IPS DF 6.9 (cell line): Measurements from ENCODE around the gene TNFRSF6B.
A peak's percentile ranks its signal among the peaks of the same experiment; 100 is the strongest.

Experiments
- DNase-seq: peaks from one replicate; pipeline ENCODE4 v3.0.0-alpha.2; 2013; ENCODE audit warnings: low read depth, low spot score
- H3K27ac ChIP-seq: one replicate; pipeline ENCODE4 v1.5.1; 2013; ENCODE audit warnings: low read length, control low read depth
- H3K27me3 ChIP-seq: 2 replicates; pipeline ENCODE4 v1.6.1; 2013; ENCODE audit warnings: mild to moderate bottlenecking, low read length; ENCODE audit not compliant: control insufficient read depth, insufficient read depth
- H3K36me3 ChIP-seq: 2 replicates; pipeline ENCODE4 v1.6.1; 2013; ENCODE audit warnings: low read length; ENCODE audit not compliant: control insufficient read depth, insufficient read depth
- H3K4me1 ChIP-seq: 2 replicates; pipeline ENCODE4 v1.6.1; 2013; ENCODE audit warnings: low read length; ENCODE audit not compliant: control insufficient read depth, insufficient read depth
- H3K4me3 ChIP-seq: 2 replicates; pipeline ENCODE4 v1.5.1; 2013; ENCODE audit warnings: mild to moderate bottlenecking, low read length
- H3K9me3 ChIP-seq: 2 replicates; pipeline ENCODE4 v1.6.1; 2013; ENCODE audit warnings: low read length, inconsistent platforms; ENCODE audit not compliant: control insufficient read depth, insufficient read depth
- WGBS: extraction: QIAGEN DNeasy Blood & Tissue Kit; methylation state at CpG from one replicate; pipeline ENCODE4 v1.1.7; 2013; ENCODE audit warnings: mixed read lengths, missing lambda C conversion rate; ENCODE audit not compliant: insufficient read length, insufficient coverage; 5-methylcytosine and 5-hydroxymethylcytosine counted together

TNFRSF6B gene

DNA sequence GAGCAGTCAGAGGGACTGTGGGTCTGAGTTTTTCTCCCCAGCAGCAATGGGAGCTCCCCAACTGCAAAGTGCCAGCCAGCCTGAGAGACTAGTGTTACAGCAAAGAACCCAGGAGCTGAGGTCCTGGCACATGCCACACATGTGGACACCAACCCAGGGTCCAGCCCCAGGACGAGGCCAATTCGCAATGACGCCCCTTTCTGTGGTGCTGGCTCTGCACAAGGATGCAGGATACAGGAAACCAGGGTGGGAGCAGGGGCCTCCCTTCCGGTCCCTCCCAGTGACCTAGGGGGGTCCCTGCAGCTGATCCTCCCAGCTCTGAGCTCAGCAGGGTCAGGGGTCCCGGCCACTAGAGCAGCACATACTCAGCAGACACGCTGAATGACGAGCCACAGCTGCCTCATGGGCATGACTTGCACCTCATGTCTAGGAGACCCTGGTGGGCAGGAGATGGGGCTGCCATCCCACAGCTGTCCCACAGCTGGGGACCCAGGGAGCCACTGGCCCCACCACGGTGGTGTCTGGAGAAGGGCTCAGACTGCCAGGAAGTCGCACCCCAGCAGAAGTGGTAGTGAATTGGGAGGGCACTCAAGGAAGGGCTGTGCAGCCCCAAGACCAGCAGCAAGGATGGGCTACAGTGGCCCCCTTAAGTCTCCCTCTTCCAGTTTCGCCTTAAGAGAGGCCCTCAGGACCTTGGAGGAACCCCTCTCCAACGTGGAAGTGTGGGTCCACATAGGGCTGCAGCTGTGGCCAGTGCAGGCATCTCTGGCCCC lies 7.7 kb downstream of the TNFRSF6B start:
- Histone ChIP-seq H3K36me3 (peaks cover 11% of the 10 kb centered on the region; the same call in 1 of the 2 replicates), H3K27me3 (no peaks in the 10 kb centered on the region), H3K9me3 (no peaks in the 10 kb centered on the region), H3K4me3 (no peak overlapping the region), H3K4me1 (peaks cover 4% of the 10 kb centered on the region), H3K27ac (no peak overlapping the region)
- no peak for DNase-seq
- no CpG with 5 or more reads among the region's 11 CpGs for WGBS

DNA sequence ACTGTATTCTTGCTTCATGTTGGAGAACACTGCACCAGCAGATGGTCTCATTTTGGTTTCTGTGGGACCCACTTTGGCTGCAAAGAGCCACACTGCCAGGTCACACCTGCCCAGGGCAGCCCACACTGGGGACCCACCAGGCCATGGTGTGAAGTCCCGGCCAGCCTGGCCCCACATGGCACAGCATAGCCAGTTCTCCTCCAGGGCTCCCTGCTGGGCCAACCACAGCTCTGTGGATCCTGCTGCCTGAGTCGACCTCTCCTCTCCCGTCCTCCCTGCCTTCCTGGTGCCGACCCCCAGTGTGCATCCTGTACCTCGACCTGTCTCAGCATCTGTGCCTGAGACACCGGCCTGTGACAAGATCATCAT lies 8.3 kb downstream of the TNFRSF6B start:
- DNase-seq, result no peak
- peaks cover 4% of the 10 kb centered on the region for H3K4me1 ChIP-seq
- WGBS, result no CpG with 5 or more reads among the region's 6 CpGs
- H3K36me3 ChIP-seq, result peaks cover 11% of the 10 kb centered on the region; the same call in 1 of the 2 replicates
- H3K9me3 ChIP-seq, result no peaks in the 10 kb centered on the region
- no peak overlapping the region for H3K4me3 ChIP-seq
- H3K27ac ChIP-seq, result no peak overlapping the region
- H3K27me3 ChIP-seq, result no peaks in the 10 kb centered on the region

DNA sequence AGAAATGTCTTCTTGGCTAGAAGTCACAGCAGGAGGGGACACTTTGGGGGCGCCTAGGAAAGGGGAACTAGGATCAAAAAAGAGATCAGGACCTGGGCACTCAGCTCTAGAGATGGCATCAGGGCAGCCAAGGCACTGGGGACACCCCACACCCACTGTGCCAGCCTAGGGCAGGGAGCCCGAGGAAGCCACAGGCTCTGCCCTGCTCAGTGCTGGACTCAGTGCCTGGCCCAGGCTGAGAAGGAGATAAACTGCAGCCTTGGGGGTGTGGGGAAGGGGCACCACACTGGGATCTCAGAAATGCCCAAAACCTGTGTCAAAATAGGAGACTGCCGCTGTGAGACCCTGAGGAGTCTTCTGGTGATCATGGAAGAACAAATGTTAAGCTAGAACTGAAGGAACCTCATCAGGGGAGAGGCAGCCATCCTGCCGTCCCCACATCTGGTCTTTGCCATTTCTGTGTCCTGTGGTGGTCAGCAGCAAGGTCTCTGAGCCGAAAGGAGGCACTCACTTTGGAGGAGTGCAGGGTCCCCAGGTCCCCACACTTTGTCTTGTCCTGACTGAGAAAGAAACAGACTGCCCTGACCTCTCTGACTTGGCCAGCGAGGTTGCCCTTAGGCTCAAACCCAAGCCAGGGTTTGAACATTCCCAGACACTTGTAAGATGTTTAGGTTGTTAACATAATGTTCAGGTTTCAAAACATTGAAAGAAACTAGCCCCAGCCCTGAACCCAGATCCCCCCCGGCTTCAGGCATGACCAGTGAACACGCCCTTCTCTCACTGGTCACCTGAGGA lies 9.0 kb downstream of the TNFRSF6B start:
- no peak for DNase-seq
- peaks cover 4% of the 10 kb centered on the region for H3K4me1 ChIP-seq
- no peaks in the 10 kb centered on the region for H3K9me3 ChIP-seq
- H3K4me3 ChIP-seq, result no peak overlapping the region
- H3K27ac ChIP-seq, result no peak overlapping the region
- H3K36me3 ChIP-seq, result peaks cover 11% of the 10 kb centered on the region; the same call in 1 of the 2 replicates
- WGBS, result no CpG with 5 or more reads among the region's 8 CpGs
- no peaks in the 10 kb centered on the region for H3K27me3 ChIP-seq

GRCh38 chr20:63706027-63706695 lies 9.7 kb downstream of the TNFRSF6B start:
- no CpG with 5 or more reads among the region's 12 CpGs for WGBS
- Histone ChIP-seq H3K36me3 (peaks cover 11% of the 10 kb centered on the region; the same call in 1 of the 2 replicates), H3K9me3 (no peaks in the 10 kb centered on the region), H3K4me3 (no peak overlapping the region), H3K4me1 (peaks cover 4% of the 10 kb centered on the region), H3K27ac (no peak overlapping the region), H3K27me3 (no peaks in the 10 kb centered on the region)
- no peak for DNase-seq

DNA sequence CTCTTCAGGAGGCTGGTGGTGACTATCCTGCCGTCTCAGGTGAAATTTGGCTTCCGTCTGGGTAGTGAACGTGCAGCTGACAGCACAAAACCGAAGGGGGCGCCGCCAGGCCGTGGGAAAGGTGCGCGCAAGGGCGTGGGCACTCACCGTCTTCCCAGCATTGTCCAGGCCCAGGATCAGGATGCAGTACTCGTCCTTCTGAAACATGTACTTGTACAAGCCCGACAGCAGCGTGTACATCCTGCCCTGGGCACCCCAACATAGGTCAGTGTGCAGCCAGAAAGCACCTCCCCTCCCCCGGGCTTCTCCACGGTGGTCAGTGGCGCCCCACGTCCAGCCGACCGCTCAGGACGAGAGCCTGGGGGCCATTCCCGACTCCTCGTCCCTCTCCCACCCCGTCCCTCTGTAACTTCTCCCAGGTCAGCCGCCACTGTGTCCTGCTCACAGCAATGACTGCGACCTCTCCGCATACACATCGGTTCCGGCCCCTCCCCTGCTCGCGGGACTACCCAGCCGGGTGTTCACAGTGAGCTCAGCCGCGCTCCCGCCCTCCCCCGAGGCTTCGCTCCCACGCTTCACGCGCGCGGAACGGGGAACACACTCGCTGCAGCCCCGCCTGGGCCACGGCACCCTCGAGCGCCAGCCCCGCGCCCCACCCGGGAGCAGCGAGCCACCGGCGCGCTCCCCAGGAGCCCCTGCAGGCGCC lies 10.6 kb downstream of the TNFRSF6B start:
- Histone ChIP-seq H3K9me3 (no peaks in the 10 kb centered on the region), H3K36me3 (peaks cover 11% of the 10 kb centered on the region; the same call in 1 of the 2 replicates), H3K4me3 (peak overlapping the region; percentile 98), H3K27ac (no peak overlapping the region), H3K4me1 (peaks cover 2% of the 10 kb centered on the region; the same call in 1 of the 2 replicates), H3K27me3 (no peaks in the 10 kb centered on the region)
- WGBS, result no CpG with 5 or more reads among the region's 56 CpGs
- DNase-seq, result no peak

DNA sequence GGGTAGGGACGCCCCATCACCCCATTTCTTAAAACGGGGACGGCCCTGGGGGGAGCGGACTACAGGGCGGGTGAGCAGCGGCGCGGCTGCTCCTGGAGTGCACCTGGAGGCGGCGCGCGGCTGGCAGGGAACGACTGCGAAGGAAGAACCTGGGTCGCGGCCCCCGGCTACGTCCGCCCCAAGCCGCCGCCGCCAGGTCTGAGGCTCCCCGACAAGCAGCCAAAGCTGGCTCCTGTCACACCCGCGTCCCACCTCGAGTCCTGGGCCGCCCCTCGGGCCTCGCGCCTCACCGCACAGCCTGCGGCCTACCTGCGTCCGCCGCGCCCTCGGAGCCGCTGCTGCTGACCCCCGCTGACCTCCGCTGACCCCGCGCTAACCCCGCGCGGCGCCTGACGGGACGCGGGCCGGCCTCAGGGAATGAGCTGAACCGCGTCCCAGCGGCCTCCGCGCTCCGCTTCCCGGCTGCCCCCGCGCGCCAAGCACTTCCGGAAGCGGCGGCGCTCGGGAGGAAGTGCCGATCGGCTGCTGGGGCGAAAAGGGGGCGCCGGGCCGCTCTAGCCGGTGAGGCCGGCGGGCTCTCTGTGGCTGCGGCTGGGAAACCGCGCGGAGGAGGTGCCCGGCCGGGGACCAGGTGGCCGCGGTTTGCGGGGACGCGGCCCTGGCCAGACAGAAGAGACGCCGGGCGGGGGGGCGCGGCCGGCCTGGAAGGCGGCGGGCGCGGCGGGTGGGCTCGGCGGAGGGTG lies 11.3 kb downstream of the TNFRSF6B start, which contains the start of the genes ARFRP1 and ZGPAT:
ARFRP1 (minus strand) TSS at position 419 of the 743 bp plus-strand sequence. CDS start 885 bp downstream, outside the sequence.
ZGPAT (plus strand) TSS at position 482 of the 743 bp plus-strand sequence. CDS start 542 bp downstream, outside the sequence.
- H3K36me3 ChIP-seq, result peaks cover 11% of the 10 kb centered on the region; the same call in 1 of the 2 replicates
- peaks cover 2% of the 10 kb centered on the region; the same call in 1 of the 2 replicates for H3K4me1 ChIP-seq
- H3K27ac ChIP-seq, result no peak within 1 kb of the TSS
- DNase-seq, result peak; percentile 68
- WGBS, result no CpG with 5 or more reads among the region's 98 CpGs
- peak within 1 kb of the TSS; percentile 98 for H3K4me3 ChIP-seq
- H3K9me3 ChIP-seq, result no peaks in the 10 kb centered on the region
- H3K27me3 ChIP-seq, result no peaks in the 10 kb centered on the region

GRCh38 chr20:63708301-63709148 lies 12.1 kb downstream of the TNFRSF6B start:
- WGBS, result no CpG with 5 or more reads among the region's 67 CpGs
- H3K36me3 ChIP-seq, result peaks cover 11% of the 10 kb centered on the region; the same call in 1 of the 2 replicates
- no peak overlapping the region for H3K27ac ChIP-seq
- peaks cover 2% of the 10 kb centered on the region; the same call in 1 of the 2 replicates for H3K4me1 ChIP-seq
- no peaks in the 10 kb centered on the region for H3K27me3 ChIP-seq
- peak overlapping the region; percentile 98; the same call in 1 of the 2 replicates for H3K4me3 ChIP-seq
- no peak for DNase-seq
- no peaks in the 10 kb centered on the region for H3K9me3 ChIP-seq

DNA sequence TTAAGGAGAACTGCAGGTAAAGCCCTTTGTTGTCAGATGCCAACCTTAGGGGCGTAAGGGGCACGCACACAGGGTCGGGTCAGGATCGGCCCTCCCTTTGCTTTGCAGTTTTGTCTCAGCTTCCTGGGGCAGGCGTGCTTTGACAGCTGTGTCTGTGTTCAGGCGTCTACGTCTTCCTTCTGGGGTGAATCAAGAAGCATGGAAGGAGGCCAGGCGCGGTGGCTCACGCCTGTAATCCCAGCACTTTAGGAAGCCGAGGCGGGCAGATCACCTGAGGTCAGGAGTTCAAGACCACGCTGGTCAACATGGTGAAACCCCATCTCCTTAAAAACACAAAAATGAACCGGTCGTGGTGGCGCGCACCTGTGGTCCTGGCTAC lies 12.7 kb downstream of the TNFRSF6B start:
- Histone ChIP-seq H3K27ac (no peak overlapping the region), H3K27me3 (no peaks in the 10 kb centered on the region), H3K4me1 (peaks cover 2% of the 10 kb centered on the region; the same call in 1 of the 2 replicates), H3K36me3 (peaks cover 10% of the 10 kb centered on the region; the same call in 1 of the 2 replicates), H3K9me3 (no peaks in the 10 kb centered on the region), H3K4me3 (no peak overlapping the region)
- no peak for DNase-seq
- WGBS, result no CpG with 5 or more reads among the region's 17 CpGs
